Measurements from ENCODE around the gene MMP2.

- TF ChIP-seq MAX (CRISPR knock-in tag; IDR thresholded peaks at IDR 0.05) (no peak), CTCF (IDR thresholded peaks at IDR 0.05) (no peak), ETV6 (CRISPR knock-in tag; IDR thresholded peaks at IDR 0.05) (no peak), PREB (CRISPR knock-in tag; IDR thresholded peaks at IDR 0.05; ENCODE audit: borderline replicate concordance) (no peak)
- TF ChIP-seq, protein P1, sequence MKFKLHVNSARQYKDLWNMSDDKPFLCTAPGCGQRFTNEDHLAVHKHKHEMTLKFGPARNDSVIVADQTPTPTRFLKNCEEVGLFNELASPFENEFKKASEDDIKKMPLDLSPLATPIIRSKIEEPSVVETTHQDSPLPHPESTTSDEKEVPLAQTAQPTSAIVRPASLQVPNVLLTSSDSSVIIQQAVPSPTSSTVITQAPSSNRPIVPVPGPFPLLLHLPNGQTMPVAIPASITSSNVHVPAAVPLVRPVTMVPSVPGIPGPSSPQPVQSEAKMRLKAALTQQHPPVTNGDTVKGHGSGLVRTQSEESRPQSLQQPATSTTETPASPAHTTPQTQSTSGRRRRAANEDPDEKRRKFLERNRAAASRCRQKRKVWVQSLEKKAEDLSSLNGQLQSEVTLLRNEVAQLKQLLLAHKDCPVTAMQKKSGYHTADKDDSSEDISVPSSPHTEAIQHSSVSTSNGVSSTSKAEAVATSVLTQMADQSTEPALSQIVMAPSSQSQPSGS (CRISPR knock-in tag; IDR thresholded peaks at IDR 0.05; ENCODE audit: borderline replicate concordance, low read depth): no peak
- TF ChIP-seq, protein P2, sequence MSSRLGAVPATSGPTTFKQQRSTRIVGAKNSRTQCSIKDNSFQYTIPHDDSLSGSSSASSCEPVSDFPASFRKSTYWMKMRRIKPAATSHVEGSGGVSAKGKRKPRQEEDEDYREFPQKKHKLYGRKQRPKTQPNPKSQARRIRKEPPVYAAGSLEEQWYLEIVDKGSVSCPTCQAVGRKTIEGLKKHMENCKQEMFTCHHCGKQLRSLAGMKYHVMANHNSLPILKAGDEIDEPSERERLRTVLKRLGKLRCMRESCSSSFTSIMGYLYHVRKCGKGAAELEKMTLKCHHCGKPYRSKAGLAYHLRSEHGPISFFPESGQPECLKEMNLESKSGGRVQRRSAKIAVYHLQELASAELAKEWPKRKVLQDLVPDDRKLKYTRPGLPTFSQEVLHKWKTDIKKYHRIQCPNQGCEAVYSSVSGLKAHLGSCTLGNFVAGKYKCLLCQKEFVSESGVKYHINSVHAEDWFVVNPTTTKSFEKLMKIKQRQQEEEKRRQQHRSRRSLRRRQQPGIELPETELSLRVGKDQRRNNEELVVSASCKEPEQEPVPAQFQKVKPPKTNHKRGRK (CRISPR knock-in tag; IDR thresholded peaks at IDR 0.05; ENCODE audit: borderline replicate concordance): no peak
Measured at GRCh38 chr16:55475919-55476318, 3.1 kb upstream of the MMP2 start.

All from WTC11 (cell line).